CD4-positive, alpha-beta T cell treated with Interleukin-2 at 100 ng/mL for 4 hours (primary cell): ENCODE data around the gene ROR1.

Experiments
- DNase-seq: peaks from one replicate; pipeline ENCODE4 v3.0.0-alpha.2; 2020; ENCODE audit warnings: low spot score

ROR1 gene

GRCh38 chr1:64031236-64031635 lies 257.4 kb downstream of the ROR1 start:
- no peak for DNase-seq

GRCh38 chr1:64033667-64034220 lies 259.9 kb downstream of the ROR1 start:
- no peak for DNase-seq

- DNase-seq = no peak
These were observed 262.7 kb downstream of the ROR1 start for GRCh38 chr1:64036549-64036948.

GRCh38 chr1:64038119-64038518 lies 264.3 kb downstream of the ROR1 start:
- no peak for DNase-seq

GRCh38 chr1:64038965-64039364 lies 265.1 kb downstream of the ROR1 start:
- no peak for DNase-seq

- no peak for DNase-seq
These were observed 265.6 kb downstream of the ROR1 start for GRCh38 chr1:64039390-64039926.

- DNase-seq = no peak
These were observed 267.7 kb downstream of the ROR1 start for GRCh38 chr1:64041371-64042131.

- DNase-seq = no peak
These were observed 268.7 kb downstream of the ROR1 start for GRCh38 chr1:64042331-64043100.

GRCh38 chr1:64043288-64043687 lies 269.5 kb downstream of the ROR1 start:
- no peak for DNase-seq

GRCh38 chr1:64043976-64044375 lies 270.2 kb downstream of the ROR1 start:
- DNase-seq = no peak

- no peak for DNase-seq
These were observed 272.4 kb downstream of the ROR1 start for GRCh38 chr1:64046243-64046642.

GRCh38 chr1:64046891-64047290 lies 273.1 kb downstream of the ROR1 start:
- no peak for DNase-seq

GRCh38 chr1:64047549-64047996 lies 273.8 kb downstream of the ROR1 start:
- DNase-seq = no peak

- DNase-seq = no peak
These were observed 276.2 kb downstream of the ROR1 start for GRCh38 chr1:64049900-64050540.

GRCh38 chr1:64050601-64051000 lies 276.8 kb downstream of the ROR1 start:
- DNase-seq = no peak

GRCh38 chr1:64051796-64052195 lies 278.0 kb downstream of the ROR1 start:
- no peak for DNase-seq

- DNase-seq = no peak
These were observed 279.0 kb downstream of the ROR1 start for GRCh38 chr1:64052777-64053176.

- no peak for DNase-seq
These were observed 281.5 kb downstream of the ROR1 start for GRCh38 chr1:64055310-64055709.

GRCh38 chr1:64059556-64059955 lies 285.7 kb downstream of the ROR1 start:
- no peak for DNase-seq

GRCh38 chr1:64060611-64061302 lies 286.9 kb downstream of the ROR1 start:
- no peak for DNase-seq

- DNase-seq = no peak
These were observed 287.8 kb downstream of the ROR1 start for GRCh38 chr1:64061430-64062104.
